Measurements from ENCODE around the gene DPF3.

The DPF3 gene

DNA sequence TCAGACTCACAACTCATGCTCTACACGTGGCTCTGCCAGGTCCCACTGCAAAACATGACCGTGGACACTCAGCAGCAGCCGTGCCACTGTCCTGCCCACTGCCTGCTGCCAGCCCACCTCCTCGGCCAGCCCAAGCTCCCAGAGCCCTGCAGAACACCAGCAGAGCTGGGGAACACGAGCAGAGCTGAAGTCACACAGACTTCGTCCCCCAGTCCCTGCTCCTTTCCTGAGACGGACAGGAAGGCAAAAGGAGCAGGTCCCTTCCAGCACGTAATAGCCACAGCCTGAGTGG, 152.1 kb downstream of the DPF3 start:
- H3K4me3 ChIP-seq (ENCODE audit: control insufficient read depth, low read depth, low read length): no peak overlapping the region
- no peak for DNase-seq (ENCODE audit: low read depth)
- TF ChIP-seq, protein P1, sequence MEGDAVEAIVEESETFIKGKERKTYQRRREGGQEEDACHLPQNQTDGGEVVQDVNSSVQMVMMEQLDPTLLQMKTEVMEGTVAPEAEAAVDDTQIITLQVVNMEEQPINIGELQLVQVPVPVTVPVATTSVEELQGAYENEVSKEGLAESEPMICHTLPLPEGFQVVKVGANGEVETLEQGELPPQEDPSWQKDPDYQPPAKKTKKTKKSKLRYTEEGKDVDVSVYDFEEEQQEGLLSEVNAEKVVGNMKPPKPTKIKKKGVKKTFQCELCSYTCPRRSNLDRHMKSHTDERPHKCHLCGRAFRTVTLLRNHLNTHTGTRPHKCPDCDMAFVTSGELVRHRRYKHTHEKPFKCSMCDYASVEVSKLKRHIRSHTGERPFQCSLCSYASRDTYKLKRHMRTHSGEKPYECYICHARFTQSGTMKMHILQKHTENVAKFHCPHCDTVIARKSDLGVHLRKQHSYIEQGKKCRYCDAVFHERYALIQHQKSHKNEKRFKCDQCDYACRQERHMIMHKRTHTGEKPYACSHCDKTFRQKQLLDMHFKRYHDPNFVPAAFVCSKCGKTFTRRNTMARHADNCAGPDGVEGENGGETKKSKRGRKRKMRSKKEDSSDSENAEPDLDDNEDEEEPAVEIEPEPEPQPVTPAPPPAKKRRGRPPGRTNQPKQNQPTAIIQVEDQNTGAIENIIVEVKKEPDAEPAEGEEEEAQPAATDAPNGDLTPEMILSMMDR (IDR thresholded peaks at IDR 0.05; ENCODE audit: control insufficient read depth, insufficient read depth, low read depth, low read length, missing control alignments): no peak

DNA sequence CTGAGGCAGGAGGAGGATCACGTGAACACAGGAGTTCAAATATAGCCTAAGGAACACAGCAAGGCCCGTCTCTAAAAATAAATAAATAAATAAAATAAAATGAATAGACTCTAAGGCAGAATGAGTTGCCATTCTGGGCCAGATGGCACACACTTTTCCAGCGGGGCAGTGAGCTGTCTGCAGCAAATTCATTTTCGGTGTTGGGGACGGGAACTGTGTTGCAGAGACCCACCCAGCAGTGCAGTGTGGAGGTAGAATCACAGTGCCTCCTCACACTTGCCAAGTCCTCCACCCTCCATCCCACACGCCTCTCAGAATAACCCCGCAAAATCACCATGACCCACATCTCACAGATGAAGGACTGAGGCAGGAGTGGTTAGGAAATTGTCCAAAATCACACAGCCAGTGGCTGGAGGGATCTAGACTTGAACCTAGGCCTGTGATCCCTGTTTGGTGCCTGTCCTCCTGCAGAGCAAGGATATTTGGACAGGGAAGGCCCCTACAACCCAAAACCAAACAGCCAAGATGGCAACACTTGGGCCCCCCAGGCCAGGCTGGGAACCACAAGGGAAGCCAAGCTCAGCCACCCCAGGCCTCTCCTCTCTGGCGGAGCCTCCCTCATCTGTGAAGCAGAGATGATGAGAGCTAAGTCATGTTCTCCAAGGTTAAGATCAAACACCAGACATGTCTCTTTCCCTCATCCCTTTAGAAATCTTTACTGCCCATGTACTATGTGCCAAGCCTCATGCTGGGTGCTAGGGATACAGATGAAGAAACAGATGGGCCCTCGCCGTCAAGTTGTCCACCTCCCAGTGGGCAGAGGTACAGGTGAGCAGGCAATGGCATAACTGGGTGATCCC, 152.7 kb downstream of the DPF3 start:
- TF ChIP-seq, protein P1 (IDR thresholded peaks at IDR 0.05; ENCODE audit: control insufficient read depth, insufficient read depth, low read depth, low read length, missing control alignments): no peak
- no peak overlapping the region for H3K4me3 ChIP-seq (ENCODE audit: control insufficient read depth, low read depth, low read length)
- DNase-seq (ENCODE audit: low read depth): no peak

DNA sequence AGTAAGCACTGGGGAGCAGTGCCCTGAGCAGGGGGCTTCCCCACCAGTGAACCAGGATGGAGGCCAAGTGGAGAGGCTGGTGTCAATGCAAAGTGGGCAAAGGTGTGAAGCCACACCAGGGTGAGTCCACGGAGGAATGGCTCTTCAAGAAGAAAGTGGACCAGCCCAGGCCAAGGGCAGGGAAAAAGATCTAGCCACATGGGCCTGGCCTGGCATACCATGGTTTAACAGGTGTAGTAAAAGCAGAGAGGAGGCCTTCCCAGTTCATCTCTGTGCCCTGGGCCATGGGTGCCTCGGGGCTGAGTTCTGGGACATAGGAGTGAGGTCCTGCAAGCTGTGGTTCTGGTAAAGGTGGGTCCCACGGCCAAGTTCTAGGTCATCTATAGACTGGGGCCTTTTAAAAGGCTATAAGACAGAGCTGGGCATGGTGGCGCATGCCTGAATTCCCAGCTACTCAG, 153.4 kb downstream of the DPF3 start:
- no peak for DNase-seq (ENCODE audit: low read depth)
- TF ChIP-seq, protein P1 (IDR thresholded peaks at IDR 0.05; ENCODE audit: control insufficient read depth, insufficient read depth, low read depth, low read length, missing control alignments): no peak
- no peak overlapping the region for H3K4me3 ChIP-seq (ENCODE audit: control insufficient read depth, low read depth, low read length)

DNA sequence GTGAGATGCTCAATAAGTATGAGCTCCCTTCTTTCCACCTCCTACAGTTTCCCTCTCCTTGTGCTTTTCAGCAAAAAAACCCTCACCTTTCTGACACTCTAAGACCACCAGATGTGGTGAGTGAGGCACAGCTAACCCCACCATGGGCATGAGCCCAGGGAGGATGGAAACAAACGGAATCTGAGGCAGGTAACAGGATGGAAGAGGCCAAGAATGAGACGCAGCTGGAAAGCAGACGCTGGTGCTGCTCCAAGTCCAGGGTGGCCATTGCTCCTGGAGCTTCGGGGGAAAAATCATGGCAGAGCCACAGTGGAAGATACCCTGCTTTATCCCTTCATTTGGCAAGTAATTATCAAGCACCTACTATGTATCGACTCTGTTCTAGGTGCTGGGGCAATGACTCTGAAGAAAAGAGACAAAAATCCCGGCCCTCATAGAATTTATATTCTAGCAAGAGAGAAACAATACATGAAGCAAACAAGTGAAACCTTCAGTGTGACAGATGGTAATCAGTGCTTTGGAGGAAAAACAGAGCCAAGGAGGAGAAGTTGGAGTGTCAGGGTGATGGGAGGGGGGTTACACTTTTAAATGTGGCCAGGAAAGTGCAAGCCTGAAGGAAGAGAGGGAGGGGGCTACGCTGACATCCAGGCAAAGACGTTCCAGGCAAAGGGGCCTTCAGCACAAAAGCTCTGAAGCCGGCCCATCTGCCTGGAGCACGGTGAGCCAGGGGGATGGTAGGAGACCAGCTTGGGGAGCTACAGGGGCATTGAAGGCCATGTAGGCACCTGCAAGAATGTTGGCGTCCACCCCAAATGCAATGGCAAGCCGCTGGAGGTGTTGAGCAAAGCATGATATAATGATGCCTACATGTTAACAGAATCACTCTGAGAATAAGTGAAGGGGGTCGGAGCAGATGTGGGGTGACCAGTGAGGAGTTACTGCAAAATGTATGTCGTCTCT, 154.2 kb downstream of the DPF3 start:
- no peak overlapping the region for H3K4me3 ChIP-seq (ENCODE audit: control insufficient read depth, low read depth, low read length)
- TF ChIP-seq, protein P1 (IDR thresholded peaks at IDR 0.05; ENCODE audit: control insufficient read depth, insufficient read depth, low read depth, low read length, missing control alignments): no peak
- DNase-seq (ENCODE audit: low read depth): no peak

DNA sequence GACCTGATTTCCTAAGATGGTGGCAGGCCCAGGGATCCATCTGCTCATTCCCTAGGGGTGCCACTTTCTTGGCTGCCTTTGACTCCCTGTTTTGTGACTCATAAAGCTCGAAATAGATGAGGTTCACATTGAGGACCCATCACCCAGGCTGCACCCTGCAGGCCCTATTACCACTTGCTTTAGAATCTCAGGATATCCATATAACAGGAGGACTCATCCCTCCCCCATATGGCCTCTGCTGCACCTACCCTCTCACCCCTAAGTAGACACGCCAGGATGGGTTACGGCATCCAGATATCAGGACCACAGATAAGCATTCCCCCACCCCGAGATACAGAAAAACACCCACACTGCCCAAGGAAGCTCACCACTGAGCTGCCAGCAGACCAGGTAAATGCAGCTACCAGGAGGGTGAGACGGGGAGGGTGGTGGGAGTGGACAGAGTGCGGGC, 155.7 kb downstream of the DPF3 start:
- DNase-seq (ENCODE audit: low read depth): no peak
- TF ChIP-seq, protein P1 (IDR thresholded peaks at IDR 0.05; ENCODE audit: control insufficient read depth, insufficient read depth, low read depth, low read length, missing control alignments): no peak
- no peak overlapping the region for H3K4me3 ChIP-seq (ENCODE audit: control insufficient read depth, low read depth, low read length)

DNA sequence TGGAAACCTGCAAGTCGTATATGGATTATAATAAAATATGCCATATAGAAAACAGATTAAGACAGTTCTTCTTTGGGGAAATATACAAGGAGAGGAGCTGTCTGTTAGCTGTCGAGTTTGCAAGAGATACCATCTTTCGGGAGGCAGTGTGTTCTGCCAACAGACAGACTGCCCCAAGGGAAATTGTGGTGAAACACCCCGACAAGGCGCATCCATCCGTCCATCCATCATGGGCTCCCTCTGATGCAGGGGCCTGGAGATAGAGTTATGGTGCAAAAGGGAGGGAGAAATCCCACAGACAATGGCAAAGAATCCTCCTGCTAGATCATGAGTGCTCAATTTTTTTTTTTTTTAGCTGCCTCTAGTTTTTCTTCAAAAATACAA, 156.3 kb downstream of the DPF3 start:
- TF ChIP-seq, protein P1 (IDR thresholded peaks at IDR 0.05; ENCODE audit: control insufficient read depth, insufficient read depth, low read depth, low read length, missing control alignments): no peak
- H3K4me3 ChIP-seq (ENCODE audit: control insufficient read depth, low read depth, low read length): no peak overlapping the region
- DNase-seq (ENCODE audit: low read depth): no peak

Measured in AG09309 (cell line).